ENCODE results near the gene INTS1. TPM values are rescaled to one million over a fixed set of nuclear protein-coding genes. Genes with fewer than 3 reads are reported as not detected.
"Not testable (repeated sequence)": the region's sequence is repeated elsewhere in the genome, so short reads cannot be mapped to it uniquely, and the experiment has no call there.

The INTS1 gene
- total and polyA plus RNA-seq, 2 donors (not counting 1 experiment from before 2014, with no cell fraction given) = 128 to 160 TPM

DNA sequence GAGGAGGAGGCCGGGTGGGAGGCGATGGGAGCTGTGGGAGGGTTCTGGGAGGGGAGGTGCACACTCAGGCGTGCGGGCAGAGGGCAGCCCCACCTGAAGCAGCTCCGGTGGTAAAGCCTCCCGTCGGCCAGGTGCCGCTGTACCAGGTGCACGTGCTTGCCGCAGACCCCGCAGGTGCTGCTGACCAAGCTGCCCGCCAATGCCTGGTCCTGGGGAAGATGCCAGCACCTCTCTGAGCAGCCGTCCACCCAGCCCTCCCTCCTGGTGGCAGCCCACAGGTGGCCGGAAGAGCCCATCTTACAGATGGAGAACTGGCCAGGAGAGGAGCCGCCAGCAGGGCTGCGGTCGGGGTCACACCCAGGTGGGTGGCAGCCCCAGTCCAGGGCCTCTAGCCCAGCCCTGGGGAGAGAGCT, 57.6 kb downstream of the INTS1 start:
- WGBS (ENCODE audit: insufficient coverage) = 82% methylated on average over 15 of the region's 17 CpGs
- no peak for ATAC-seq (ENCODE audit: low read depth)
- Histone ChIP-seq H3K79me2 (ENCODE audit: control insufficient read depth, insufficient read depth, low read length) (no peaks in the 10 kb centered on the region), H3K36me3 (replicated peaks in 1 of 2; ENCODE audit: control extremely low read depth in 1 of 2, control insufficient read depth in 1 of 2, extremely low read depth in 1 of 2, insufficient read depth in 2 of 2, low read length in 1 of 2) (no peaks in the 10 kb centered on the region), H3K4me2 (replicated peaks; ENCODE audit: low read depth, low read length, poor library complexity, severe bottlenecking) (no peak overlapping the region), H3K27ac (ENCODE audit: low read length in 2 of 2) (no peak overlapping the region), H4K20me1 (ENCODE audit: control insufficient read depth, insufficient read depth, low read length, poor library complexity, severe bottlenecking) (no peaks in the 10 kb centered on the region), H3K9ac (ENCODE audit: low read length) (no peak overlapping the region), H3K4me3 (ENCODE audit: control extremely low read depth in 1 of 5, extremely low read depth in 1 of 5, insufficient read depth in 1 of 5, low read depth in 2 of 5, low read length in 4 of 5) (no peak overlapping the region), H3K27me3 (replicated peaks in 1 of 4; ENCODE audit: control extremely low read depth in 1 of 4, control insufficient read depth in 3 of 4, insufficient read depth in 4 of 4, low read length in 3 of 4) (no peaks in the 10 kb centered on the region), H2AFZ (ENCODE audit: insufficient read depth, low read depth, low read length, poor library complexity, severe bottlenecking) (no peak overlapping the region), H3K9me3 (ENCODE audit: control extremely low read depth in 1 of 3, control insufficient read depth in 2 of 3, insufficient read depth in 1 of 3, low read length in 2 of 3) (peaks cover 0 to 3% (median 0%) of the 10 kb centered on the region in 3 donors), H3K4me1 (ENCODE audit: control insufficient read depth in 2 of 2, insufficient read depth in 2 of 2, low read length in 2 of 2) (no peaks in the 10 kb centered on the region)
- intact Hi-C loops (cut with micrococcal nuclease) = no loop called here
- no peak overlapping the region for H3K27ac Mint-ChIP-seq
- no peak overlapping the region for H3K4me3 Mint-ChIP-seq
- TF ChIP-seq EZH2 (IDR thresholded peaks at IDR 0.05; ENCODE audit: borderline replicate concordance, insufficient read depth, low read depth, low read length, poor library complexity, severe bottlenecking) = no peak
- TF ChIP-seq, protein P1, sequence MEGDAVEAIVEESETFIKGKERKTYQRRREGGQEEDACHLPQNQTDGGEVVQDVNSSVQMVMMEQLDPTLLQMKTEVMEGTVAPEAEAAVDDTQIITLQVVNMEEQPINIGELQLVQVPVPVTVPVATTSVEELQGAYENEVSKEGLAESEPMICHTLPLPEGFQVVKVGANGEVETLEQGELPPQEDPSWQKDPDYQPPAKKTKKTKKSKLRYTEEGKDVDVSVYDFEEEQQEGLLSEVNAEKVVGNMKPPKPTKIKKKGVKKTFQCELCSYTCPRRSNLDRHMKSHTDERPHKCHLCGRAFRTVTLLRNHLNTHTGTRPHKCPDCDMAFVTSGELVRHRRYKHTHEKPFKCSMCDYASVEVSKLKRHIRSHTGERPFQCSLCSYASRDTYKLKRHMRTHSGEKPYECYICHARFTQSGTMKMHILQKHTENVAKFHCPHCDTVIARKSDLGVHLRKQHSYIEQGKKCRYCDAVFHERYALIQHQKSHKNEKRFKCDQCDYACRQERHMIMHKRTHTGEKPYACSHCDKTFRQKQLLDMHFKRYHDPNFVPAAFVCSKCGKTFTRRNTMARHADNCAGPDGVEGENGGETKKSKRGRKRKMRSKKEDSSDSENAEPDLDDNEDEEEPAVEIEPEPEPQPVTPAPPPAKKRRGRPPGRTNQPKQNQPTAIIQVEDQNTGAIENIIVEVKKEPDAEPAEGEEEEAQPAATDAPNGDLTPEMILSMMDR (IDR thresholded peaks at IDR 0.05) = no peak
- no peaks in the 10 kb centered on the region for H3K9me3 Mint-ChIP-seq (ENCODE audit: insufficient read depth)
- ChIA-PET CTCF (no interaction called here), POLR2A (no interaction called here)
- no peaks in the 10 kb centered on the region for H3K4me1 Mint-ChIP-seq
- no peaks in the 10 kb centered on the region for H3K27me3 Mint-ChIP-seq
- DNase-seq = no peak

DNA sequence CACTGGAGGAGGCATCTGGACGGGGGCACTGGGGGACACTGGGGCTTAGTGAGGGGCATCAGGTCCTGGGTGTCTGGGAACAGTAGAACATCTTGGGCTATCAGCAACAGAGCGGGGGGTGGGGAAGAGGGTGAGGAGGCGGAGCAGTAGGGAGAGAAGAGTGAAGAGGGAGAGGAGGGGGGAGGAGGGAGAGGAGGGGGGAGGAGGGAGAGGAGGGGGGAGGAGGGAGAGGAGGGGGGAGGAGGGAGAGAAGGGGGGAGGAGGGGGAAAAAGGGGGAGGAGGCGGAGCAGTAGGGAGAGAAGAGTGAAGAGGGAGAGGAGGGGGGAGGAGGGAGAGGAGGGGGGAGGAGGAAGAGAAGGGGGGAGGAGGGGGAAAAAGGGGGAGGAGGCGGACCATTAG, 58.2 kb downstream of the INTS1 start:
- H3K27me3 ChIP-seq (replicated peaks in 1 of 4; ENCODE audit: control extremely low read depth in 1 of 4, control insufficient read depth in 3 of 4, insufficient read depth in 4 of 4, low read length in 3 of 4); H3K4me1 Mint-ChIP-seq; H3K4me2 ChIP-seq (replicated peaks; ENCODE audit: low read depth, low read length, poor library complexity, severe bottlenecking); H3K9ac ChIP-seq (ENCODE audit: low read length); H3K27me3 Mint-ChIP-seq; ATAC-seq (ENCODE audit: low read depth); POLR2A ChIA-PET; H3K36me3 ChIP-seq (replicated peaks in 1 of 2; ENCODE audit: control extremely low read depth in 1 of 2, control insufficient read depth in 1 of 2, extremely low read depth in 1 of 2, insufficient read depth in 2 of 2, low read length in 1 of 2); H2AFZ ChIP-seq (ENCODE audit: insufficient read depth, low read depth, low read length, poor library complexity, severe bottlenecking); H3K27ac ChIP-seq (ENCODE audit: low read length in 2 of 2); DNase-seq; H3K4me1 ChIP-seq (ENCODE audit: control insufficient read depth in 2 of 2, insufficient read depth in 2 of 2, low read length in 2 of 2); CTCF ChIA-PET; H4K20me1 ChIP-seq (ENCODE audit: control insufficient read depth, insufficient read depth, low read length, poor library complexity, severe bottlenecking); H3K27ac Mint-ChIP-seq; H3K9me3 Mint-ChIP-seq (ENCODE audit: insufficient read depth); H3K9me3 ChIP-seq (ENCODE audit: control extremely low read depth in 1 of 3, control insufficient read depth in 2 of 3, insufficient read depth in 1 of 3, low read length in 2 of 3); H3K79me2 ChIP-seq (ENCODE audit: control insufficient read depth, insufficient read depth, low read length); H3K4me3 Mint-ChIP-seq; H3K4me3 ChIP-seq (ENCODE audit: control extremely low read depth in 1 of 5, extremely low read depth in 1 of 5, insufficient read depth in 1 of 5, low read depth in 2 of 5, low read length in 4 of 5); intact Hi-C loops (cut with micrococcal nuclease): not testable (repeated sequence)
- 89% methylated on average over 1 of the region's 5 CpGs for WGBS (ENCODE audit: insufficient coverage)

Data from B cell (primary cell).